GM12874 (cell line): ENCODE measurements around the gene COG5.

Source experiments
- CTCF ChIP-seq: IDR thresholded peaks from 2 replicates; pipeline ENCODE4 v1.5.1; 2011; ENCODE audit warnings: low read depth, mild to moderate bottlenecking, control low read depth, low read length, moderate library complexity; ENCODE audit not compliant: insufficient read depth

COG5 gene

DNA sequence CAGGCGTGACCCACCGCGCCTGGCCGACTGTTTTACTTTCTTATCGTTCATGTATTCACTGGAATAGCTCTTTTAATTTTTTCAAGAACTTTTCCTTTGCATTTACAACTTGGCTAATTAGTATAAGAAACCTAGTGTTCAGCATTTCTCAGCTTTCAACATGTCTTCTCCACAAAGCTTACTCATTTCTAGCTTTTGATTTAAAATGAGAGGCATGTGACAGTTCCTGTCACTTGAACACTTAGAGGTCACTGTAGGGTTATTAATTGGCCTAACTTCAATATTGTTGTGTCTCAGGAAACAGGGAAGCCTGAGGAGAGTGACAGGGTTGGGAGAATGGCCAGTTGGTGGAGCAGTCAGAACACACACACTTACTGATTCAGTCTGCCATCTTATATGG lies 218.9 kb downstream of the COG5 start:
- no peak for TF ChIP-seq CTCF

- no peak for TF ChIP-seq CTCF
Observed at GRCh38 chr7:107344286-107344685, 219.4 kb downstream of the COG5 start.

DNA sequence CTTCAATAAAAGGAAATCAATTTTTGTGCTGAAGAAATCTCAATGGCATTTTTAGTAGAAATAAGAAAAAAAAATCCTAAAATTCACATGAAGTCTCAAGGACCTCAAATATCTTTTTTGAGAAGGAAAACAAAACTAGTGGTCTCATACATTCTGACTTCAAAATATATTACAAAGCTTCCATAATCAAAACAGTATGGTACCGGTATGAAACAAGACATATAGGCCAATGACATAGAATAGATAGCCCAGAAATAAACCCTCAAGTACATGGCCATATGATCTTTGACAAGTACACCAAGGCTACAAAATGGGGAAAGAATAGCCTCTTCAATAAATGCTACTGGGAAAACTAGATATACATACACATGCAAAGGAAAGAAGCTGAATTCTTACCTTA lies 225.6 kb downstream of the COG5 start:
- no peak for TF ChIP-seq CTCF

DNA sequence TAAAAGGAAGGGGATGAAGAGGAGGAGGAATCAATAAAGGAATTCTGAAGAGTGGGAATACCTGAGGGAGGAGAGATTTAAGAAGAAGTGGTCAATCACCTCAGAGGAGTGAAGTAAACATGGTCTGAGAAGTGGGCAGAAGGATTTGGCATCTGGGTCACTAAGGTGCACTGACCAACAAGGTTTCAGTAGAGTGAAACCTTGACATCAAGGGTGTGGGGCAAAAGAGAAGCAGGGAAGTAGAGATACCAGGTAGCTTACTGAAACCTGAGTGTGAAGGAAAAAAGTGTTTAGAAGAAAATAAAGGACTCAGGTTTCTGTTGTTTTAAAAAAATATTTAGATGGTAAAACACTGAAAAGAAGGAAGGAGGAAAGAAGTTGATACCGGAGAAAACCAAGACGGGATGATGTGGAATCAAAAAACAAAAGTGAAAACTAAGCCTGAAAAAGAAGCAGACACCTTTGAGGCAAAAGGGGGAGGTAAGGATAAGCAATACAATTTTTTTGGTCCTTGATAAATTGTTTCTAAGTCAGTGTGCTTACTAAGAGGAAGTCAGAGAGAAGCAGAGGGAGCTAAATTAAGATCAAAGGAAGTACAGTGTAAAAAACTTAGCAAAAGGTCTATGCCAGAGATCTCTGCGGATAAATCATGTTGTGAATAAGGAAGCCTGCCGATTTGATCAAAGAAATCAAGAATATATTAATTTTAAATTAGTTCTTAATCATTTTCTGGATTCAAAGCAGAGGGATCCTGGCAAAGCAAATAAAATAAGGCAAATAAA lies 231.0 kb downstream of the COG5 start:
- no peak for TF ChIP-seq CTCF

DNA sequence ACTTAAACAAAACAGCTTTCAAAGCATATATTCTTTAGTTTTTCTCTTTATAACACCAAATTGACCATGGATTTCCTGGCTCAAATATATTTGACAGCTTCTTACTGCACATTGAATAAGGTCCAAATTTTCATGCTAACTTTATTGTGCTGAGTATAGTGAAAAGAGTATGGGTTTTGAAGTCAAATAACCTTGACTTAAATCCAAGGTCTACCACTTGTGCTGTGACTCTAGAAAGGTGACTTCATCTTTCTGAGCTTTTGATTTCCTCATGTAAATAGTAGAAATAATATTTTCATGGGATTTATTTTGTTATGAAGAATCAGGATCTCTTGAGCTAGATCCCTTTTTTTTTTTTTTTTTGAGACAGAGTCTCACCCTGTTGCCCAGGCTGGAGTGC lies 233.2 kb downstream of the COG5 start:
- no peak for TF ChIP-seq CTCF

DNA sequence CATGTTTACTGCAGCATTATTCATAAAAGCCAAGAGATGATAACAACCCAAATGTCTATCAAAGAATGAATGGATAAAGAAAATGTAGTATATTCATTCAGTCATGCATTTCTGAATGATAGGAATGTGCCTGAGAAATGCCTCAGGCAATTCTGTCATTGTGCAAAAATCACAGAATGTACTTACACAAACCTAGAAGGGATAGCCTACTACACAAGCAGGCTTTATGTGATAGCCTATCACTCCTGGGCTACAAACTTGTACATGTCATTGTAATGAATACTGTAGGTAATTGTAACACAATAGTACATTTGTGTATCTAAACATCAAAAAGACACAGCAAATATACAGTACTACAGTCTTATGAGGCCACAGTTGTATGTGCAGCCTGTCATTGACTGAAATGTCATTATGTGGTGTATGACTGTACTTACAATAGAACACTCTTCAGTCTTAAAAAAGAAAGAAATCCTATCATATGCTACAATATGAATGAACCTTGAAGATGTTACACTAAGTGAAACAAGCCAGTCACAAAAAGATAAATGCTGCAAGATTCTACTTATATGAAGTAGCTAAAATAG lies 235.6 kb downstream of the COG5 start:
- no peak for TF ChIP-seq CTCF

GRCh38 chr7:107326061-107326460 lies 237.7 kb downstream of the COG5 start:
- TF ChIP-seq CTCF = no peak
